ENCODE measurements around the gene FBLN1.

DNA sequence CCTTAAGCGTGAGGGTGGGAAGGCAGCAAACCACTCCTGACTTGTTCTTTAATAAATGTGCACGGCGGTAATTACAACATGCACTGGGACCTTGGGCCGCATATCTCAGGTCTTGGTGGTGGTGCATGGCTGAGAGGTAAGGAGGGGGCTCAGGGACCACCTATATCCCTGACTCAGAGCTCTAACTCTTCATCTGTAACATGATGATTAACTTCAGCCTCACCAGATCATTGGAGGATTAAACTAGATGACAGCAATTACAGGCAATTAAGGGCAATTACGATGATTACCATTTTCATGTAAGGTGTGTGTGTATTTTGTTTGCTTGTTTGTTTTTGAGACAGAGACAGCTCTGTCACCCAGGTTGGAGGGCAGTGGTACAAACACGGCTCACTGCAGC lies 45.0 kb downstream of the FBLN1 start:
- TF ChIP-seq POLR2A (IDR thresholded peaks at IDR 0.05): no peak
- TF ChIP-seq, protein P1, sequence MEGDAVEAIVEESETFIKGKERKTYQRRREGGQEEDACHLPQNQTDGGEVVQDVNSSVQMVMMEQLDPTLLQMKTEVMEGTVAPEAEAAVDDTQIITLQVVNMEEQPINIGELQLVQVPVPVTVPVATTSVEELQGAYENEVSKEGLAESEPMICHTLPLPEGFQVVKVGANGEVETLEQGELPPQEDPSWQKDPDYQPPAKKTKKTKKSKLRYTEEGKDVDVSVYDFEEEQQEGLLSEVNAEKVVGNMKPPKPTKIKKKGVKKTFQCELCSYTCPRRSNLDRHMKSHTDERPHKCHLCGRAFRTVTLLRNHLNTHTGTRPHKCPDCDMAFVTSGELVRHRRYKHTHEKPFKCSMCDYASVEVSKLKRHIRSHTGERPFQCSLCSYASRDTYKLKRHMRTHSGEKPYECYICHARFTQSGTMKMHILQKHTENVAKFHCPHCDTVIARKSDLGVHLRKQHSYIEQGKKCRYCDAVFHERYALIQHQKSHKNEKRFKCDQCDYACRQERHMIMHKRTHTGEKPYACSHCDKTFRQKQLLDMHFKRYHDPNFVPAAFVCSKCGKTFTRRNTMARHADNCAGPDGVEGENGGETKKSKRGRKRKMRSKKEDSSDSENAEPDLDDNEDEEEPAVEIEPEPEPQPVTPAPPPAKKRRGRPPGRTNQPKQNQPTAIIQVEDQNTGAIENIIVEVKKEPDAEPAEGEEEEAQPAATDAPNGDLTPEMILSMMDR (IDR thresholded peaks at IDR 0.05): no peak
